Hepatocyte (in vitro differentiated cells): ENCODE data around the gene PCBD2. TPM values are rescaled to one million over a fixed set of nuclear protein-coding genes. Genes with fewer than 3 reads are reported as not detected.

ENCODE experiments used
- DNase-seq: peaks from one replicate; pipeline ENCODE4 v3.0.0-alpha.2; 2016; ENCODE audit warnings: low spot score
- H2AFZ ChIP-seq: fragments of 200-600 bp; sonication (generic); 2 replicates; pipeline ENCODE4 v1.6.0; 2016; ENCODE audit warnings: antibody characterized with exemption, mild to moderate bottlenecking
- H3K27ac ChIP-seq: fragments of 200-600 bp; sonication (generic); 2 replicates; pipeline ENCODE4 v1.5.1; 2016; ENCODE audit warnings: mild to moderate bottlenecking
- H3K27me3 ChIP-seq: fragments of 200-600 bp; sonication (generic); 2 replicates; pipeline ENCODE4 v1.6.1; 2016
- H3K36me3 ChIP-seq: fragments of 200-600 bp; sonication (generic); replicated peaks from 2 replicates; pipeline ENCODE4 v1.5.1; 2016; ENCODE audit warnings: low read depth; ENCODE audit not compliant: insufficient read depth
- H3K4me1 ChIP-seq: fragments of 200-600 bp; sonication (generic); 2 replicates; pipeline ENCODE4 v1.5.1; 2016; ENCODE audit warnings: mild to moderate bottlenecking, moderate library complexity; ENCODE audit not compliant: insufficient read depth
- H3K4me2 ChIP-seq: fragments of 200-600 bp; sonication (generic); 2 replicates; pipeline ENCODE4 v1.6.0; 2016
- H3K4me3 ChIP-seq: fragments of 200-600 bp; sonication (generic); 2 replicates; pipeline ENCODE4 v1.5.1; 2016; ENCODE audit warnings: mild to moderate bottlenecking
- H3K79me2 ChIP-seq: fragments of 200-600 bp; sonication (generic); 2 replicates; pipeline ENCODE4 v1.6.0; 2017; ENCODE audit warnings: mild to moderate bottlenecking
- H3K9me2 ChIP-seq: fragments of 200-600 bp; sonication (generic); replicated peaks from 2 replicates; pipeline ENCODE4 v1.6.0; 2017; ENCODE audit warnings: mild to moderate bottlenecking; ENCODE audit not compliant: insufficient read depth
- H3K9me3 ChIP-seq: fragments of 200-600 bp; sonication (generic); 2 replicates; pipeline ENCODE4 v1.5.1; 2016; ENCODE audit warnings: low read depth, mild to moderate bottlenecking
- H4K20me1 ChIP-seq: fragments of 200-600 bp; sonication (generic); 2 replicates; pipeline ENCODE4 v1.6.0; 2016; ENCODE audit warnings: mild to moderate bottlenecking; ENCODE audit not compliant: insufficient read depth, poor library complexity, severe bottlenecking
- CTCF ChIP-seq: fragments of 200-600 bp; sonication (generic); IDR thresholded peaks from 2 replicates; pipeline ENCODE4 v1.5.1; 2016; ENCODE audit warnings: antibody characterized with exemption, mild to moderate bottlenecking; ENCODE audit not compliant: poor library complexity
- EZH2 ChIP-seq: fragments of 200-600 bp; sonication (generic); IDR thresholded peaks from 2 replicates; pipeline ENCODE4 v1.6.1; 2016; ENCODE audit warnings: antibody characterized with exemption, mild to moderate bottlenecking, borderline replicate concordance
- EZH2phosphoT487 ChIP-seq: fragments of 200-600 bp; sonication (generic); IDR thresholded peaks from one replicate; pipeline ENCODE4 v1.6.1; 2018; ENCODE audit warnings: antibody characterized with exemption, mild to moderate bottlenecking, low read depth, moderate library complexity; ENCODE audit not compliant: unreplicated experiment, severe bottlenecking
- WGBS: methylation state at CpG from one replicate; pipeline ENCODE4 v1.1.6; 2016; ENCODE audit warnings: low lambda C conversion rate; ENCODE audit errors: missing lambda C conversion rate; 5-methylcytosine and 5-hydroxymethylcytosine counted together
- polyA plus RNA-seq: library from polyadenylated mRNA; unstranded; fragments of >200 nt; fragmentation: Nextera tagmentation; extraction: Ambion mirVana; gene quantifications from 2 replicates; pipeline ENCODE4 v1.2.1, GENCODE V29; 2016
- total RNA-seq: library from RNA; depleted of rRNA; stranded (reverse); fragments of >200 nt; gene quantifications from 2 replicates; pipeline ENCODE4 v1.2.3, GENCODE V29; 2014

Gene PCBD2
- total and polyA plus RNA-seq, 2 experiments from 2014 or later: 5.2 to 14.0 TPM

GRCh38 chr5:134887593-134888159 lies 17.3 kb upstream of the PCBD2 start:
- Histone ChIP-seq H3K9me2 (no peaks in the 10 kb centered on the region), H3K27me3 (no peaks in the 10 kb centered on the region), H3K4me3 (no peak overlapping the region), H3K79me2 (peaks cover 46% of the 10 kb centered on the region), H3K4me2 (no peak overlapping the region), H3K9me3 (no peaks in the 10 kb centered on the region), H3K4me1 (no peaks in the 10 kb centered on the region), H3K27ac (no peak overlapping the region), H4K20me1 (peaks cover 3% of the 10 kb centered on the region), H3K36me3 (no peaks in the 10 kb centered on the region), H2AFZ (no peak overlapping the region)
- TF ChIP-seq CTCF: no peak
- TF ChIP-seq EZH2phosphoT487: no peak
- no peak for TF ChIP-seq EZH2
- DNase-seq: no peak
- WGBS: 93% methylated on average over 14 of the region's 14 CpGs

- Histone ChIP-seq H3K27me3 (no peaks in the 10 kb centered on the region), H3K4me2 (no peak overlapping the region), H3K27ac (no peak overlapping the region), H4K20me1 (peaks cover 3% of the 10 kb centered on the region), H3K4me3 (no peak overlapping the region), H2AFZ (no peak overlapping the region), H3K4me1 (no peaks in the 10 kb centered on the region), H3K9me3 (no peaks in the 10 kb centered on the region), H3K36me3 (no peaks in the 10 kb centered on the region), H3K9me2 (no peaks in the 10 kb centered on the region), H3K79me2 (peaks cover 34% of the 10 kb centered on the region)
- WGBS: 96% methylated on average over 8 of the region's 8 CpGs
- TF ChIP-seq EZH2phosphoT487 (no peak), CTCF (no peak), EZH2 (no peak)
- no peak for DNase-seq
Observed at GRCh38 chr5:134889335-134889734, 15.6 kb upstream of the PCBD2 start.

- Histone ChIP-seq H3K36me3 (no peaks in the 10 kb centered on the region), H3K79me2 (peaks cover 14% of the 10 kb centered on the region), H3K9me2 (no peaks in the 10 kb centered on the region), H4K20me1 (peaks cover 3% of the 10 kb centered on the region), H3K9me3 (no peaks in the 10 kb centered on the region), H3K27ac (no peak overlapping the region), H3K4me1 (no peaks in the 10 kb centered on the region), H3K4me3 (no peak overlapping the region), H2AFZ (no peak overlapping the region), H3K4me2 (no peak overlapping the region), H3K27me3 (no peaks in the 10 kb centered on the region)
- TF ChIP-seq CTCF: no peak
- no peak for TF ChIP-seq EZH2
- TF ChIP-seq EZH2phosphoT487: no peak
- 95% methylated on average over 1 of the region's 1 CpG for WGBS
- no peak for DNase-seq
Observed at GRCh38 chr5:134891473-134891872, 13.5 kb upstream of the PCBD2 start.

- DNase-seq: no peak
- Histone ChIP-seq H3K9me3 (no peaks in the 10 kb centered on the region), H3K36me3 (no peaks in the 10 kb centered on the region), H3K79me2 (peaks cover 7% of the 10 kb centered on the region), H3K4me3 (no peak overlapping the region), H3K4me1 (no peaks in the 10 kb centered on the region), H4K20me1 (peaks cover 3% of the 10 kb centered on the region), H3K9me2 (no peaks in the 10 kb centered on the region), H3K27ac (no peak overlapping the region), H3K27me3 (no peaks in the 10 kb centered on the region), H2AFZ (no peak overlapping the region), H3K4me2 (no peak overlapping the region)
- TF ChIP-seq EZH2: no peak
- no peak for TF ChIP-seq EZH2phosphoT487
- TF ChIP-seq CTCF: no peak
- WGBS: 96% methylated on average over 3 of the region's 3 CpGs
Observed at GRCh38 chr5:134892282-134892681, 12.6 kb upstream of the PCBD2 start.
